K562 (cell line): ENCODE results near the gene IRF2. TPM values are rescaled to one million over a fixed set of nuclear protein-coding genes. Genes with fewer than 3 reads are reported as not detected.

Source experiments
- ATAC-seq: fragments of 200-7000 bp; cut with Tn5 transposase; 3 replicates; pipeline ENCODE4 v1.9.1; 2020; ENCODE audit warnings: moderate library complexity
- BruUV-seq: library from RNA; stranded (reverse); fragments of 400-500 nt; replicated peaks from 2 replicates; lab custom pipeline; 2021; lab: Mats Ljungman, UMichigan
- CTCF ChIA-PET: fragments of 300-600 bp; formaldehyde crosslinking; extraction: SDS; loops from one replicate; lab custom pipeline; 2021; ENCODE audit warnings: low intra/inter-chr PET ratio; lab: Yijun Ruan, JAX
- POLR2A ChIA-PET: fragments of 300-600, 350-650 bp; sonication (Branson Sonifier 250); formaldehyde crosslinking; extraction: SDS; loops from one replicate; lab custom pipeline; 2021; ENCODE audit warnings: antibody characterized with exemption, inconsistent platforms; lab: Yijun Ruan, JAX
- DNase-seq, 4 experiments: peaks; one replicate each; pipeline versions ENCODE4 v3.0.0 to v3.0.0-alpha.2; 2011 to 2018; ENCODE audit warnings: low spot score in 3 of 4, mixed read lengths in 3 of 4; ENCODE audit errors: extremely low read depth in 1 of 4
- FAIRE-seq: peaks from 2 replicates; lab custom pipeline; 2011; peaks lifted over from hg19 to GRCh38; lab: Jason Lieb, UNC
- H2AFZ ChIP-seq: 2 replicates; pipeline ENCODE4 v1.6.0; 2011; ENCODE audit warnings: low read depth, low read length, control low read depth, inconsistent platforms
- H3K27ac ChIP-seq: fragments of 200-600 bp; 3 replicates; pipeline ENCODE4 v1.8.0; 2011; ENCODE audit warnings: low read depth, mild to moderate bottlenecking, control low read depth, inconsistent platforms, low read length, moderate library complexity, mixed read lengths; ENCODE audit errors: extremely low read depth
- H3K27me3 ChIP-seq, 2 experiments: fragments of 300-600 bp in 1 of 2; 2 replicates in 1 of 2; 3 replicates in 1 of 2; pipeline versions ENCODE4 v1.6.0 to v1.8.0; 2011; ENCODE audit warnings: inconsistent platforms in 2 of 2, low read length in 2 of 2, mild to moderate bottlenecking in 1 of 2, mixed read lengths in 1 of 2, moderate library complexity in 1 of 2; ENCODE audit not compliant: control insufficient read depth in 2 of 2, insufficient read depth in 2 of 2
- H3K36me3 ChIP-seq: fragments of 300-600 bp; 3 replicates; pipeline ENCODE4 v1.8.0; 2011; ENCODE audit warnings: mild to moderate bottlenecking, low read length, inconsistent platforms; ENCODE audit not compliant: control insufficient read depth, insufficient read depth
- H3K4me1 ChIP-seq, 2 experiments: fragments of 200-600 bp in 1 of 2; replicated peaks in 1 of 2; 2 replicates in 1 of 2; 3 replicates in 1 of 2; pipeline versions ENCODE4 v1.5.1 to v1.8.0; 2011; ENCODE audit warnings: inconsistent platforms in 2 of 2, low read length in 2 of 2, mild to moderate bottlenecking in 1 of 2, mixed read lengths in 1 of 2, moderate library complexity in 1 of 2; ENCODE audit not compliant: control insufficient read depth in 2 of 2, insufficient read depth in 2 of 2
- H3K4me2 ChIP-seq: 2 replicates; pipeline ENCODE4 v1.6.1; 2011; ENCODE audit warnings: low read length, control low read depth, inconsistent platforms, mixed read lengths; ENCODE audit not compliant: insufficient read depth
- H3K4me3 ChIP-seq: fragments of 200-600 bp; sonication (generic), shearing (Covaris generic); 2 replicates; pipeline ENCODE4 v1.5.1; 2016; ENCODE audit warnings: control low read depth, inconsistent platforms
- H3K79me2 ChIP-seq: fragments of 200-600 bp; 3 replicates; pipeline ENCODE4 v1.8.0; 2011; ENCODE audit warnings: low read length, inconsistent platforms; ENCODE audit not compliant: control insufficient read depth, insufficient read depth
- H3K9ac ChIP-seq, 2 experiments: 2 replicates each; pipeline versions ENCODE4 v1.6.0 to v1.6.1; 2011; ENCODE audit warnings: low read depth in 2 of 2, low read length in 2 of 2, control low read depth in 1 of 2, inconsistent platforms in 1 of 2, mild to moderate bottlenecking in 1 of 2, mixed read lengths in 1 of 2; ENCODE audit not compliant: insufficient read depth in 1 of 2
- H3K9me1 ChIP-seq: one replicate; pipeline ENCODE4 v1.6.0; 2011; ENCODE audit warnings: inconsistent platforms, mild to moderate bottlenecking, low read length, moderate library complexity; ENCODE audit not compliant: control insufficient read depth, insufficient read depth
- H3K9me3 ChIP-seq: replicated peaks from 2 replicates; pipeline ENCODE4 v1.5.1; 2011; ENCODE audit warnings: low read depth, low read length, inconsistent platforms; ENCODE audit not compliant: control insufficient read depth, insufficient read depth
- H4K20me1 ChIP-seq: replicated peaks from 2 replicates; pipeline ENCODE4 v1.6.1; 2011; ENCODE audit warnings: low read length, inconsistent platforms, mixed read lengths; ENCODE audit not compliant: control insufficient read depth, insufficient read depth
- CC2D1A ChIP-seq: fragments of 450-650 bp; IDR thresholded peaks from 2 replicates; pipeline ENCODE4 v1.6.1; 2017; ENCODE audit warnings: mild to moderate bottlenecking
- HLTF ChIP-seq: fragments of 450-650 bp; IDR thresholded peaks from 2 replicates; pipeline ENCODE4 v1.6.1; 2016
- MNT ChIP-seq, 2 experiments: fragments of 450-650 bp; conservative IDR thresholded peaks; 2 replicates each; pipeline ENCODE4 v1.6.1; 2017; ENCODE audit warnings: mild to moderate bottlenecking in 2 of 2, moderate library complexity in 2 of 2
- PHTF2 ChIP-seq: fragments of 250-450 bp; sonication (Bioruptor Pico); IDR thresholded peaks from 2 replicates; pipeline ENCODE4 v1.5.0; 2021; ENCODE audit warnings: mild to moderate bottlenecking
- STAG1 ChIP-seq: sonication (generic); formaldehyde crosslinking; IDR thresholded peaks from 2 replicates; pipeline ENCODE4 v1.5.0; 2020; ENCODE audit warnings: missing genetic modification reagents, borderline replicate concordance
- TSHZ1 ChIP-seq: fragments of 250-450 bp; sonication (Bioruptor Pico); IDR thresholded peaks from 2 replicates; pipeline ENCODE4 v1.4.0; 2020; ENCODE audit warnings: mild to moderate bottlenecking, moderate library complexity
- WGBS: fragments of 100-300 bp; shearing (Covaris generic); methylation state at CpG from one replicate; pipeline ENCODE4 v1.1.6; 2016; ENCODE audit warnings: low coverage, mixed read lengths; ENCODE audit not compliant: insufficient coverage; ENCODE audit errors: missing lambda C conversion rate; 5-methylcytosine and 5-hydroxymethylcytosine counted together
- in situ Hi-C: fragments of 300-500 bp; cut with MboI; formaldehyde crosslinking; loops from 4 replicates; pipeline ENCODE4 v1.15.0; 2018; ENCODE audit warnings: inconsistent platforms, mixed read lengths
- intact Hi-C: fragments of 100-400 bp; cut with micrococcal nuclease; formaldehyde crosslinking; loops from 2 replicates; pipeline ENCODE4 v1.14.2; 2022
- polyA plus RNA-seq, 8 experiments: library from polyadenylated mRNA; depleted of rRNA in 4 of 8; stranded (reverse) in 5 of 8; unstranded in 3 of 8; fragments of >200 nt; fragmentation: Nextera tagmentation in 2 of 8; fragmentation: Illumina TruSeq in 1 of 8; extraction: Ambion mirVana in 2 of 8; extraction: Trizol in 1 of 8; gene quantifications; 2 replicates each; pipeline versions ENCODE4 v1.2.1 to v1.2.3, GENCODE V29; 2011 to 2014; ENCODE audit warnings: inconsistent platforms in 1 of 8, missing spikeins in 1 of 8
- total RNA-seq, 7 experiments: library from RNA; depleted of rRNA in 6 of 7; stranded (reverse); fragments of >200 nt in 6 of 7; fragmentation: Illumina TruSeq in 2 of 7; extraction: Trizol in 2 of 7; gene quantifications; 2 replicates each; pipeline versions ENCODE4 v1.2.1 to v1.2.3, GENCODE V29; 2011 to 2021; ENCODE audit warnings: low replicate concordance in 1 of 7
- TF ChIP-seq, protein P1 (sequence below): fragments of 250-450 bp; sonication (Bioruptor Pico); IDR thresholded peaks from 2 replicates; pipeline ENCODE4 v1.8.0; 2021; ENCODE audit warnings: moderate library complexity, mild to moderate bottlenecking, inconsistent platforms
- TF ChIP-seq, protein P2 (sequence below): sonication (generic); formaldehyde crosslinking; IDR thresholded peaks from 2 replicates; pipeline ENCODE4 v1.8.0; 2022; ENCODE audit warnings: missing genetic modification reagents, mild to moderate bottlenecking, borderline replicate concordance
- TF ChIP-seq, protein P3 (sequence below): fragments of 150-350 bp; IDR thresholded peaks from 2 replicates; pipeline ENCODE4 v1.6.1; 2014; ENCODE audit warnings: low read depth, mild to moderate bottlenecking, low read length, borderline replicate concordance

The IRF2 gene
- total and polyA plus RNA-seq, 9 of the 15 experiments (the other 6 are each of a cell fraction or from before 2014, with no cell fraction given), result 7.1 to 17.1 (median 11.3) TPM

- 36% methylated on average over 7 of the region's 7 CpGs for WGBS
- H3K4me1 ChIP-seq, result peaks cover 0 to 6% of the 10 kb centered on the region in 2 experiments; a peak in 4 of 5 replicates
- CTCF ChIA-PET, result no interaction called here
- TF ChIP-seq TSHZ1 (CRISPR knock-in tag) (no peak), STAG1 (CRISPR knock-in tag) (no peak), CC2D1A (no peak), MNT (conservative IDR thresholded peaks at IDR 0.05) (no peak), HLTF (no peak), PHTF2 (CRISPR knock-in tag) (no peak)
- TF ChIP-seq, protein P1, sequence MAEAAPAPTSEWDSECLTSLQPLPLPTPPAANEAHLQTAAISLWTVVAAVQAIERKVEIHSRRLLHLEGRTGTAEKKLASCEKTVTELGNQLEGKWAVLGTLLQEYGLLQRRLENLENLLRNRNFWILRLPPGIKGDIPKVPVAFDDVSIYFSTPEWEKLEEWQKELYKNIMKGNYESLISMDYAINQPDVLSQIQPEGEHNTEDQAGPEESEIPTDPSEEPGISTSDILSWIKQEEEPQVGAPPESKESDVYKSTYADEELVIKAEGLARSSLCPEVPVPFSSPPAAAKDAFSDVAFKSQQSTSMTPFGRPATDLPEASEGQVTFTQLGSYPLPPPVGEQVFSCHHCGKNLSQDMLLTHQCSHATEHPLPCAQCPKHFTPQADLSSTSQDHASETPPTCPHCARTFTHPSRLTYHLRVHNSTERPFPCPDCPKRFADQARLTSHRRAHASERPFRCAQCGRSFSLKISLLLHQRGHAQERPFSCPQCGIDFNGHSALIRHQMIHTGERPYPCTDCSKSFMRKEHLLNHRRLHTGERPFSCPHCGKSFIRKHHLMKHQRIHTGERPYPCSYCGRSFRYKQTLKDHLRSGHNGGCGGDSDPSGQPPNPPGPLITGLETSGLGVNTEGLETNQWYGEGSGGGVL (CRISPR knock-in tag), result no peak
- TF ChIP-seq, protein P2, sequence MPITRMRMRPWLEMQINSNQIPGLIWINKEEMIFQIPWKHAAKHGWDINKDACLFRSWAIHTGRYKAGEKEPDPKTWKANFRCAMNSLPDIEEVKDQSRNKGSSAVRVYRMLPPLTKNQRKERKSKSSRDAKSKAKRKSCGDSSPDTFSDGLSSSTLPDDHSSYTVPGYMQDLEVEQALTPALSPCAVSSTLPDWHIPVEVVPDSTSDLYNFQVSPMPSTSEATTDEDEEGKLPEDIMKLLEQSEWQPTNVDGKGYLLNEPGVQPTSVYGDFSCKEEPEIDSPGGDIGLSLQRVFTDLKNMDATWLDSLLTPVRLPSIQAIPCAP (CRISPR knock-in tag), result no peak
- TF ChIP-seq, protein P3, sequence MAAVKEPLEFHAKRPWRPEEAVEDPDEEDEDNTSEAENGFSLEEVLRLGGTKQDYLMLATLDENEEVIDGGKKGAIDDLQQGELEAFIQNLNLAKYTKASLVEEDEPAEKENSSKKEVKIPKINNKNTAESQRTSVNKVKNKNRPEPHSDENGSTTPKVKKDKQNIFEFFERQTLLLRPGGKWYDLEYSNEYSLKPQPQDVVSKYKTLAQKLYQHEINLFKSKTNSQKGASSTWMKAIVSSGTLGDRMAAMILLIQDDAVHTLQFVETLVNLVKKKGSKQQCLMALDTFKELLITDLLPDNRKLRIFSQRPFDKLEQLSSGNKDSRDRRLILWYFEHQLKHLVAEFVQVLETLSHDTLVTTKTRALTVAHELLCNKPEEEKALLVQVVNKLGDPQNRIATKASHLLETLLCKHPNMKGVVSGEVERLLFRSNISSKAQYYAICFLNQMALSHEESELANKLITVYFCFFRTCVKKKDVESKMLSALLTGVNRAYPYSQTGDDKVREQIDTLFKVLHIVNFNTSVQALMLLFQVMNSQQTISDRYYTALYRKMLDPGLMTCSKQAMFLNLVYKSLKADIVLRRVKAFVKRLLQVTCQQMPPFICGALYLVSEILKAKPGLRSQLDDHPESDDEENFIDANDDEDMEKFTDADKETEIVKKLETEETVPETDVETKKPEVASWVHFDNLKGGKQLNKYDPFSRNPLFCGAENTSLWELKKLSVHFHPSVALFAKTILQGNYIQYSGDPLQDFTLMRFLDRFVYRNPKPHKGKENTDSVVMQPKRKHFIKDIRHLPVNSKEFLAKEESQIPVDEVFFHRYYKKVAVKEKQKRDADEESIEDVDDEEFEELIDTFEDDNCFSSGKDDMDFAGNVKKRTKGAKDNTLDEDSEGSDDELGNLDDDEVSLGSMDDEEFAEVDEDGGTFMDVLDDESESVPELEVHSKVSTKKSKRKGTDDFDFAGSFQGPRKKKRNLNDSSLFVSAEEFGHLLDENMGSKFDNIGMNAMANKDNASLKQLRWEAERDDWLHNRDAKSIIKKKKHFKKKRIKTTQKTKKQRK, result no peak
Observed at GRCh38 chr4:184461711-184462441, 12.5 kb downstream of the IRF2 start.

More at GRCh38 chr4:184461711-184462441, 12.5 kb downstream of the IRF2 start:
- no peak overlapping the region for H3K4me3 ChIP-seq
- no peak for ATAC-seq
- H3K9ac ChIP-seq, result no peak overlapping the region
- H3K4me2 ChIP-seq, result no peak overlapping the region
- FAIRE-seq, result no peak
- POLR2A ChIA-PET, result no interaction called here
- no TSS peak for BruUV-seq
- no peaks in the 10 kb centered on the region for H3K9me1 ChIP-seq
- H3K27me3 ChIP-seq, result no peaks in the 10 kb centered on the region
- no peaks in the 10 kb centered on the region for H3K36me3 ChIP-seq
- H2AFZ ChIP-seq, result no peak overlapping the region
- intact Hi-C loops (no loop called here), in situ Hi-C loops (no loop called here)
- peaks cover 2% of the 10 kb centered on the region; the same call in 1 of the 2 replicates for H4K20me1 ChIP-seq
- DNase-seq, result no peak
- H3K27ac ChIP-seq, result no peak overlapping the region
- H3K9me3 ChIP-seq, result no peaks in the 10 kb centered on the region
- H3K79me2 ChIP-seq, result peaks cover 9% of the 10 kb centered on the region; the same call in 2 of the 3 replicates
